Erythroblast (primary cell): Measurements from ENCODE around the gene LMO2.
"Not testable (repeated sequence)": the region's sequence is repeated elsewhere in the genome, so short reads cannot be mapped to it uniquely, and the experiment has no call there.

Experiments
- DNase-seq, 2 experiments: peaks; one replicate each; lab custom pipeline; 2025; lab: John Stamatoyannopoulos, UW
- GATA1 ChIP-seq: IDR thresholded peaks from 2 replicates; pipeline ENCODE4 v1.6.1; 2011; ENCODE audit warnings: low read depth, mild to moderate bottlenecking, control low read depth, low read length, moderate library complexity
- POLR2A ChIP-seq: IDR thresholded peaks from 2 replicates; pipeline ENCODE4 v1.6.1; 2011; ENCODE audit warnings: mild to moderate bottlenecking, low read length

Gene LMO2

DNA sequence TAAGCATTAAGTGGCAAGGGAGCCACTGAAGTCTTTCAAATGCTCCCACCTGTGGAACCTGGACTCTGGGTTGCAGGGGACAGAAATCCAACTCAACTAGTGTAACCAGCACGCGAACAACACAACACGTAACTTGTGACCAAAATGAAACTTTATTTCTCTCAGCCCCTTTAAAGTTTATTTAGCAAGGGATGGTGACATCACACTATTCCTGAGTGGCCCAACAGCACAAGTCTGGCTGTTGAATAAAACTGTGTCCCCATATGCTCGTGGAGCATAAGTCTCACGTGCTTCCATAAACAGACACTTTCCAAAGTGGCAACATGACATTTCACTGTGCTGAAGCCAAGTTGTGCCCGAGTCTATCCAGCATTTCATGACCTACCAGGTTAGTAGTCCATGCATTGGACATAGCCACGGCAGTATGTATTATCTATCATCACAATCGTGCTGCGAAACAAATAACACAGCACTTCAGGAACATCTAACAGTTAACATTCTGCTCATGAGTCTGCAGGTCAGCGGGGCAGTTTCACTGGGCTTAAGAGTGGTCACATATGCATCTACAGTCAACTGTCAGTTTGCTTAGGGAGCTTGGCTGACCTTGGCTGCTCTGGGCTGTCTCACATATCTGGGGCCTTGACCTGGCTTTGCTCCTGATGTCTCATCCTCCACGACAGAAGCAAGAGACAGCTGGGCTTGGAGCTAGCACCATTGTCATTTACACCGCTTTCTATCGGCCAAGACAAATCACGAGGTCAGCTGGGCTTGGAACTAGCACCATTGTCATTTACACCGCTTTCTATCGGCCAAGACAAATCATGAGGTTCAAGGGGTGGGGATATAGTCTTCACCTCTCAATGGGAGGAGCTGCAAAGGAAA lies 35.0 kb upstream of the LMO2 start:
- TF ChIP-seq POLR2A (no peak), GATA1 (no peak)
- DNase-seq = no peak

DNA sequence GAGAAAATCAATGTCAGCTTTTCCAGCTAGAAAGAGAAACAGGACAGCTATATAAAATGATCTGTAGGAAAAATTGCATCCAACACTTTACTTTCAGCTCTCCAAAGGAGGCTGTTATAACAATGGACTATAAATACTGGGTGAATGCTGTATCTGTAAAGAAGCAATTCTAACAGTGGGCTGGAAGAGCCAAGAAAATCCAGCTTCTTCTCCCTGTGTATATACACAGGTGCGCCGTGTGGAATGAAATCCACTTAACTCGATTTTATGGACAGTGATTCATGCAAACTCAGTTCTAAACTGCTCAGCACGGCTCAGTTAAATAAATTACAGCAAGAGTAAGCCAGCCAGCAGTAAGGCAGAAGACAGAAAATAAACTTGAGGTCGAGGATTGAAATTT lies 32.5 kb upstream of the LMO2 start:
- TF ChIP-seq GATA1 = no peak
- TF ChIP-seq POLR2A = no peak
- no peak for DNase-seq

DNA sequence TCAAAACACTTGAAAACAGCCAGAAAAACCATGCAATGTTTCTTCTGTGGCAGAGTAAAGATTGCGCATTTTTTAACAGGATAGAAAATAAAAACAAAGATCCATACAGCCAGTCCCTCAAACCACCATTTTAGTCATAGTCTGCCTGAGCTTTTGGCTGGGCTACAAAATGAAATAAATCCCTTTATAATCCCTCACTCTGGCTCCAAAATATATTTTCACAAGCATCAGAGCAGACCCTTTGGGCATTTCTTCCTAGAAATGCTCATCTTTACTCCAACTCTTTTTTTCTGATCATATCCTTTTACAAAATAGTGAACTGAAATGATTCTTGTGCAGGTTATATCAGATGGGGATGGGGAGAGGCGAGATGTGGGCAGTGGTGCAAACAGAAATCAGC lies 31.8 kb upstream of the LMO2 start:
- no peak for DNase-seq
- TF ChIP-seq GATA1 (no peak), POLR2A (no peak)

DNA sequence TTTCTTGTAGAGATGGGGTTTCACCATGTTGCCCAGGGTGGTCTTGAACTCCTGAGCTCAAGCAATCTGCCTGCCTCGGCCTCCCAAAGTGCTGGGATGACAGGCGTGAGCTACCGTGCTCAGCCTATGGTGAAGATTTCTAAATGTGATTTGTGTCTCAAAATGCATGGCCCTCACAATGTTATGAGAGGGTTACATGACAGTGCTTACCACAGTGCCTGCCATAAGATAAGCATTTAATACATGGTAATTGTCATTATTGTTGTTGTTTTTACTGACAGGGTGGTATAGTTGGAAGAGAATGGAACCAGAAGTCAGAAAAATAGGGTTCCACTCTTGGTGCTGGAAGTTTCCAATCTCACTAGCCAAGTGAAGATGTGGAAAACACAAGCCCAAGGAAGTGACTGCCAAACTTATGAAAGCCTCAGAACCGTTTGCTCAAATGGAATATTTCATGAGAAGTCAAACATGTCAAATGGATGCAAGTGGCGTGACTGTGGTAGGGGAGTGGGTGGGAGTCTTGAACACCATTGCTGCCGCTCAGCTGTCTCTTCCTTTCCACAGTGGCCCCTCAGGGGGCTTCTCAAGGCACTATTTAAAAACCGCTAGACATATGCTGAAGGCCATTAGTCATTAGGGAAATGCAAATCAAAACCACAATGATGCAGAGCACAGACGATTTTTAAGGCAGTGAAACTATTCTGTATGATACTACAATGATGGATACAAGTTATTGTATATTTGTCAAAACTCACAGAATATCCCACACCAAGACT lies 29.1 kb upstream of the LMO2 start:
- TF ChIP-seq POLR2A (no peak), GATA1 (no peak)

DNA sequence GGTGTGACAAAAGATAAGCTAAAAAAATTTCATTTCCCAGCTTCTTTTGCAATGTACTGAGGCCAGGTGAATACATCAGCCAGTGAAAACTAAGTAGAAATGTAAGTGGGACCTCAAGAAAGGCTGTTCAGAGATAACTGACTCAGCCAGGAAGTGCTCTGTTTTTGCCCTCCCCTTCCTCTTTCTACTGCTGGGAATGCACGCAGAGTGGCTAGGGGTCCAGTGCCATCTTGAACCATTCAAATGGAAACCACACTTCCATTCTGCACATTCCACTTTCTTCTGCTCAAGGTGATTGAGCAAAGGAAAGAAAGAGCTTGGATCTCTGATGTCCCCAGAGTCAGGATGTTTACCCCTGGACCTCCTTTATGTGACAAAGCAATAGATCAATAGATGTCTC lies 27.8 kb upstream of the LMO2 start:
- no peak for DNase-seq
- TF ChIP-seq POLR2A = no peak
- TF ChIP-seq GATA1 = no peak

More for the DNA sequence above, 29.1 kb upstream of the LMO2 start:
- DNase-seq = no peak

DNA sequence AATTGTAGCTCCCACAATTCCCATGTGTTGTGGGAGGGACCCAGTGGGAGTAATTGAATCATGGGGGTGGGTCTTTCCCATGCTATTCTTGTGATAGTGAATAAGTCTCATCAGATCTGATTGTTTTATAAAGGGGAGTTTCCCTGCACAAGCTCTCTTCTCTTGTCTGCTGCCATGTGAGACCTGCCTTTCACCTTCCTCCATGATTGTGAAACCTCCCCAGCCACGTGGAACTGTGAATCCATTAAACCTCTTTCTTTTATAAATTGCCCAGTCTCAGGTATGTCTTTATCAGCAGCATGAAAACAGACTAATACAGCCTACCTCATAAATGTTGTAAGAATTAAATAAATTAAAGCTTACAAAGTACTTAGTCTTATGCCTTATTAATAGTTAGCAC lies 25.5 kb upstream of the LMO2 start:
- DNase-seq = not testable (repeated sequence)

DNA sequence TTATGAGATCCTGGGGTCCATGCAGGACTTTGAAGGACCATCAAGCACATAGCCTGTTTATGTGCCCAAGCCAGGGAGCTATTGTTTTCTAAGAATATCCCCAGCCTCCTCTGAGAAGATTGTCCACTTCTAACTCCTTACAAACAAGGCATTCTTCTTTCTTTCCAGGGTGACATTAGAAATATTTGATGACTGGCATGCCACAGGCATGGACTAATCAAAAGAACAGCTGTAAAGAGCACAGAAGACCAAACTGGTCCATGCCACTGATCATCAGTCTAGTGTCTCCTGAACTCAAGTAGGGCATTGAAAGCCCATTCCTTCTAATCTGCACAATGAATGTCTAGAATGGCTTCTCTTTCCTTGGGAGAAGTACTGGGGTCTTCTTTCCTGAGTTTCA lies 24.9 kb upstream of the LMO2 start:
- no peak for DNase-seq
- TF ChIP-seq GATA1 (no peak), POLR2A (no peak)

DNA sequence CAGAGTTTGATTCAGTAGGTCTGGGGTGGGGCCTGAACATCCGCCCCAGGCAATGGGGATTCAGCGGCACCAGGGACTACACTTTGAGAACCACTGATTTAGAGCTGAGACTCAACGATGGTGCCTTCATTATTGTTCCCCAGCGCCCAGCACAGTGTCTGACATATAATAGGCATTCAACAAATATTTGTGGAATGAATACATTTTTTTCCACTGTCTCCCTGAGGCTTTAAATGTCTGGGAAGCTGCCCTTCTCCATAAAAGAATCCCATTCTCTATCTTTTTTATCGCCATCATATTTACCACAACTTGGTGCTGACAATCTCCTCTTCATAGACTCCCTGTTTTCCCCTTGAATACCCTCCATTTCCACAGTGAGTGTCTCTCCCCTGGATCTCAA lies 23.6 kb upstream of the LMO2 start:
- TF ChIP-seq POLR2A (no peak), GATA1 (no peak)
- no peak for DNase-seq

DNA sequence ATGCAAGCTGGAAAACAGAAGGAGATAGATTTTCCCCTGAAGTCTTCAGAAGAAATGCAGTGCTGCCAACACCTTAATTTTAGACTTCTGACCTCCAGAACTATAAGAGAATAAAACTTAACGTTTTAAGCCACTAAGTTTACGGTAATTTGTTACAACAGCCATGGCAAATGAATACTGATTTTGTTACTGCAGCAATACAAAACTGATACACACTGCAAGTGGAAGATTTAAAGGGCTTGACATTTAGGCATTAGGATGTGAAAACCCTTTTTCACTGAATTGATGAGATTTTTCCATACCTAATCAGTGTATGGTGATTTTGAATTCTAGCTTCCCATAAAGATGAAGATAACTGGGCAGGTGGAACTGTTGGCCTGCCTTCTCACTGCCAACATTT lies 22.1 kb upstream of the LMO2 start:
- TF ChIP-seq POLR2A = no peak
- no peak for TF ChIP-seq GATA1
- no peak for DNase-seq

DNA sequence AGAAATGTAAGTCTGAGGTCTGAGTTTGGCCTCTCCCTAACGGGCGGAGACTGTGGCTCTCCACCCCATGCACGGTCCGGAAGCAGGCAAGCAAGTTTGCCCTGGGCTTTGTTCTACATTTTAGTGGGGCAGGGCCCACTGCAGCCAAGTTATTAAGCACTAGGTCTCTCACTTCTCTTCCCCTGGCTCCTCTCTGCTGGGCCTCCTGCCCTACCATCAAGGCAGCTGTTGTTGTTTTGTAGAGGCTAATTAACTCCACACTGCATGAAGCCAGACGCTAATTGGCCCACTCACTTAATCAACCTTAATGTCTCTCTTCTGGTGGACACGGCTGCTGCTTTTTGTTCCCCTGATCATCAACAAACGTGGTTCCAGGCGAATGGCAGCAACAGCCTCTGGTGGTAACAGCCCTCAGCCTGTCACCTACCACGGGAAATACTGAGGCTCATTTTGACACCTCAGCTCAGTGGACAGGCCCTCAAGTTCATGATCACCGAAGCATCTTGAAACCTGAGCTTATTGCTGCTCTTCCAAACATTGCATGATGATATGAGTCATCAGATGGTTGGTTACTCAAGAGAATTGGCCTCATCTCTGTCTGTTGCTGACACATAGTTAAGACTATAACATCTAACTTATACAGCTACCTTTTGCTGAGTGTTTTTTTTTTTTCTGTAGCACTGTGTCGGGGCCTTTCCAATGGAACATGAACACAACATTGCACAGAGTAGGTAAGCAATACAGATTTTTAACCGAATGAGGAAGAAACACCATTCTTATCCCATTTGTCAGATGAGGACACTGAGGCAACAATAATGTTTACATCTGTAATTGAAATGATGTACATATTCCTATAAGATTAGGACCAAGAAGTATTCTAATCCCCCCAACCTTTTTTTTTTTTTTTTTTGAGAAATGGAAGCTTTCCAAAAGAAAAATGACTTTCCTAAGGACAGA lies 20.8 kb upstream of the LMO2 start:
- TF ChIP-seq GATA1 (no peak), POLR2A (no peak)
- DNase-seq = peak; percentile 66 to 77

DNA sequence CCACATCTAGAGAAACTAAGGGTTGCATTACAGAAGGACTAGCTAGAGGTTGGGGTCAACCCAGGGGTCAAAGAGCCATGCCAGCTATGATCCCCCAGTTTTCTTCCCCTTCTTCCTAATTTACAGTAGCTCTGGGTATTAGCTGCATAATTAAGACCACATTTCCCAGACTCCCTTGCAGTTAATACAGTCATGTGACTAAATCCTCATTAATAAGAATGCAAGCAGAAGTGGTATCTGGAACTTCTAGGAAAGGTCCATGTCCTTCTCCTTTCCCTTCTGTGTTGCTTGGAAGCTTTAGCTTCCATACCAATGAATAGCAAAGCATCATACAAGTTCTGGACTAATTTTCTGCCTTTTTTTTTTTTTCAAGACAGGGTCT lies 19.1 kb upstream of the LMO2 start:
- TF ChIP-seq POLR2A = no peak
- no peak for TF ChIP-seq GATA1
- no peak for DNase-seq

DNA sequence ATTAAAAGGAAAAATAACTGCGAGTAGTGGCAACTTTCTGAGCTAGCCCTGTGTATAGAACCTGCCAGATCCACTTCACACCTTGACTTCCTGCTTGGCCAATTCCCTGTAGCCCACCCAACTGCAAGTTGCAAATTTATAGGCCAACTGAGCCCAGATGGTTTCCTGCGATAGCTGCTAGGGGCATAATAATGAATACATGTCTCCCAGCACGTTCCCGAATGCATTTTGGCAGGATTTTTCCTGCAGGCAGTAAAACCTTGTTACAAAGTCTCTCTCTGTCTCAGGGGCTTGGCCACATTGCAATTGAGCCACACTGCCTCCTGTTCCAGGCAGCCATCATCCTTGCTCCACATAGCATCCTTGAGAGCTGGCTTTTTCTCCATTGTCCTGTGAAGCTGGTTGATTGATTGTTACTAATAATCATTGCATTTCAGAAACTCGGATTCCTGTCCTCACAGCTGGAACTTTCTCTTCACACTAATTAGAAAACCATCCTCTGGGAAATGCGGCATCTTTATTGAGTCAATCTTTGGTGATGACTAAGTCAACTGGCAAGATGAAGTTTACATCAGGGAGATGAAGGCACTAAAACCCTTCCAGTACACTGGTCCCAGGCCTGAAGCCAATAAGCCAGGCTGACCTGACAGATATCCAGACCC lies 18.6 kb upstream of the LMO2 start:
- no peak for TF ChIP-seq GATA1
- no peak for TF ChIP-seq POLR2A
- DNase-seq = no peak

DNA sequence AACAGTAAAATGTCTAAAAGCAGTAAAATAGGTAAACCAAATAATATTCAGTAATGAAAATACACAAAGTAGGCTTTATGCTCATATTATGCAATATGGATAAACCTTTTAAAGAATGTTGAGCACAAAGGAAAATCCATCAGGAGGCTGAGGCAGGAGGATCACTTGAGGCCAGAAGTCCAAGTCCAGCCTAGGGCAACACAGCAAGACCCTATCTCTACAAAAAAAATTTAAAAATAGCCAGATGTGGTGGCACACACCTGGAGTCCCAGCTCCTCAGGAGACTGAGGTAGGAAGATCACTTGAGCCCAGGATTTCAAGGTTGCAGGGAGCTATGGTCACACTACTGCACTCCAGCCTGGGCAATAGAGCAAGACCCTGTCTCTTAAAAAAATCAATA lies 17.7 kb upstream of the LMO2 start:
- TF ChIP-seq POLR2A (no peak), GATA1 (no peak)
- no peak for DNase-seq

DNA sequence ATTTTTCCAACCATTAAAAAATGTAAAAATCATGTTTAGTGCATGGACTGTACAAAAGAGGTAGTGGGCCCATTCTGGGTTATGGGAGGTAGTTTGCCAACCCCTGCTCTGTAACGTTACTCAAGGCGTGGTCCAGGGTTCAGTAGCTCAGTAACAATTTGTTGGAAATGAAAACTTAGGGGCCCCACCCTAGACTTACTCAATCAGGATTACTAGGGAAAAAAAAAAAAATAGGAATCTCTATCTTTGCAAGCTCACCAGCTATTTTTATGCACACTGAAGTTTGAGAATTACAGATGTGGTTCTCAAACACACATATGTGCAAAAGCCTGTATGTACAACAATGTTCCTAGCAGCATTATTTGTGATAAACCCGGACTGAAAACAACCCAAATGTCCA lies 17.3 kb upstream of the LMO2 start:
- TF ChIP-seq GATA1 = no peak
- no peak for TF ChIP-seq POLR2A
- no peak for DNase-seq
